Measurements from ENCODE around the gene SP140. TPM values are rescaled to one million over a fixed set of nuclear protein-coding genes. Genes with fewer than 3 reads are reported as not detected.
"Not testable (repeated sequence)": the region's sequence is repeated elsewhere in the genome, so short reads cannot be mapped to it uniquely, and the experiment has no call there.

SP140 gene
- total RNA-seq (2014; rRNA removed; shearing (Covaris generic)): not detected in 2 replicates

- no peak for DNase-seq (ENCODE audit: low spot score)
These were observed at the start of gene SP140 for GRCh38 chr2:230225486-230225885. SP140 (plus strand) TSS chr2:230225736; CDS start chr2:230225845, 109 bp downstream.

GRCh38 chr2:230176996-230177395 is 48.5 kb upstream of the SP140 start:
- DNase-seq (ENCODE audit: low spot score): no peak

- DNase-seq (ENCODE audit: low spot score): no peak
These were observed 46.7 kb upstream of the SP140 start for GRCh38 chr2:230178546-230179485.

- DNase-seq (ENCODE audit: low spot score): no peak
These were observed 45.6 kb upstream of the SP140 start for GRCh38 chr2:230179907-230180306.

- DNase-seq (ENCODE audit: low spot score): peak; percentile 13
These were observed 44.3 kb upstream of the SP140 start for GRCh38 chr2:230181195-230181594.

- DNase-seq (ENCODE audit: low spot score): peak; percentile 29
These were observed 40.6 kb upstream of the SP140 start for GRCh38 chr2:230184727-230185578.

- no peak for DNase-seq (ENCODE audit: low spot score)
These were observed 23.0 kb upstream of the SP140 start for GRCh38 chr2:230202430-230203109.

GRCh38 chr2:230203110-230203676 is 22.3 kb upstream of the SP140 start:
- DNase-seq (ENCODE audit: low spot score): no peak

GRCh38 chr2:230205034-230205433 is 20.5 kb upstream of the SP140 start:
- DNase-seq (ENCODE audit: low spot score): no peak

GRCh38 chr2:230205721-230206120 is 19.8 kb upstream of the SP140 start:
- no peak for DNase-seq (ENCODE audit: low spot score)

- no peak for DNase-seq (ENCODE audit: low spot score)
These were observed 17.0 kb upstream of the SP140 start for GRCh38 chr2:230208576-230208975.

GRCh38 chr2:230209422-230210051 is 16.0 kb upstream of the SP140 start:
- DNase-seq (ENCODE audit: low spot score): no peak

GRCh38 chr2:230216489-230216888 is 9.0 kb upstream of the SP140 start:
- DNase-seq (ENCODE audit: low spot score): no peak

GRCh38 chr2:230217424-230217823 is 8.1 kb upstream of the SP140 start:
- DNase-seq (ENCODE audit: low spot score): no peak

- no peak for DNase-seq (ENCODE audit: low spot score)
These were observed 7.1 kb upstream of the SP140 start for GRCh38 chr2:230218421-230218820.

GRCh38 chr2:230219419-230220331 is 5.9 kb upstream of the SP140 start, which contains the start of gene SP110:
SP110 (minus strand) TSS chr2:230219984; CDS start chr2:230216927, 3,057 bp downstream.
- DNase-seq (ENCODE audit: low spot score): peak; percentile 83

GRCh38 chr2:230220347-230220969 is 5.1 kb upstream of the SP140 start:
- DNase-seq (ENCODE audit: low spot score): no peak

GRCh38 chr2:230221493-230221892 is 4.0 kb upstream of the SP140 start:
- DNase-seq (ENCODE audit: low spot score): no peak

- not testable (repeated sequence) for DNase-seq (ENCODE audit: low spot score)
These were observed 2.7 kb upstream of the SP140 start for GRCh38 chr2:230222829-230223228.
